ENCODE measurements around the gene CDK8.

DNA sequence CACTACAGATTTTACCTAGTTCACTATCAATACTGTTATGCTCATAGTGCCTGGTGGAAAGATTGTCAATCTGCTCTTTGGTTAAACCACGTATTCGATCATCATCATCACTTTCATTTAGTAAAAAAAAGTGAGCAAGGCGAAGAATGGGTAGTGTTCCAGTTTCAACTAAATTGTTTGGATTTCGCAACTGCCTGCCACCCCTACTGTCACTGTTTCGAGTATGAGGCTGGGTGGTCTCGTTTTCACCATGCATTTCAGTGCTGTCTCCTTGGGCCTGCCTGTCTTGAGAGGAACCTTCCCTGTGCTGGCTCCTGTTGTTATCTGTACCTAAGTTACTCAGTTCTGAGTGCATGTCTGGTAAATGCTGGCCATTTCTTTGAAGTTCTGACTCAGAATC lies 39.9 kb upstream of the CDK8 start:
- TF ChIP-seq CTCF (IDR thresholded peaks at IDR 0.05; ENCODE audit: insufficient read depth, low read length, poor library complexity, severe bottlenecking) = no peak
- TF ChIP-seq EZH2phosphoT487 (conservative IDR thresholded peaks at IDR 0.05; ENCODE audit: low read length) = no peak
